ENCODE results near the gene LRMDA. TPM values are rescaled to one million over a fixed set of nuclear protein-coding genes. Genes with fewer than 3 reads are reported as not detected.

The LRMDA gene
- total and polyA plus RNA-seq, 3 experiments from 2014 or later = not detected

DNA sequence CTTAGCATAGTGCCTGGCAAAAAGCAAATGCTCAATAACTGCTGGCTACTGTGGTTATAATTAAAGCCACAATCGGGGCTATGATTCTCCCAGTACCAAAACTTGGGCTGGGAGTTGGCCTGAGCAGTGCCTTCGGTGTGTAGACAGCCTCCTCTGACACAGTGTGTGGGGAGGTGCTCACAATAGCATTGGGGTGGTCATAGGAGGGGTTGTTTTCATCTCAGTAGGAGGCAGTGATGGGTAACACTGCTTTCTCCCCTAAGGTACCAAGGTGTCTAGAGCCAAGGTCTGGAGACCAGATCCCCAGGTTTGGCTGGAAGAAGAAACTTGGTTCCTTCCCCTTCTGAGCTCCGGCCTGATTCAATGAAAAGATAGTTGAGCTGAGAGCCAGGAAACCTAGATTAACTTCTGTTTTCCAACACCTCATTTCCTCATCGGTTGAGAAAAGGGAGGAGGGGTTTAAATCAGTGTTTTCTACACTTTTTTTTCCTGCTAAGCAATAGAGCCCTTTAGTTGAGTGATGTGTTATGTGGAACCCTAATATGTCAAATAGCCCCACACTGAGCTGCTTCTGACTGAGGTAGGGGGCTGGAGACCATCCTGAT lies 68.2 kb downstream of the LRMDA start:
- Histone ChIP-seq H3K4me3 (ENCODE audit: low read length) (no peak overlapping the region), H3K36me3 (ENCODE audit: insufficient read depth, low read length) (no peaks in the 10 kb centered on the region), H3K9me3 (ENCODE audit: low read length) (no peaks in the 10 kb centered on the region), H3K4me1 (ENCODE audit: insufficient read depth, low read length) (no peaks in the 10 kb centered on the region), H3K27ac (ENCODE audit: low read depth, low read length) (no peak overlapping the region), H3K27me3 (ENCODE audit: insufficient read depth, low read length, poor library complexity, severe bottlenecking) (no peaks in the 10 kb centered on the region)
- CTCF ChIA-PET = no interaction called here
- Mint-ChIP-seq H3K4me3 (no peak overlapping the region), H3K27me3 (peaks cover 11 to 24% of the 10 kb centered on the region in 2 donors), H3K36me3 (no peaks in the 10 kb centered on the region), H3K4me1 (no peaks in the 10 kb centered on the region), H3K9me3 (no peaks in the 10 kb centered on the region), H3K27ac (no peak overlapping the region)
- POLR2A ChIA-PET = no interaction called here
- DNase-seq = no peak

DNA sequence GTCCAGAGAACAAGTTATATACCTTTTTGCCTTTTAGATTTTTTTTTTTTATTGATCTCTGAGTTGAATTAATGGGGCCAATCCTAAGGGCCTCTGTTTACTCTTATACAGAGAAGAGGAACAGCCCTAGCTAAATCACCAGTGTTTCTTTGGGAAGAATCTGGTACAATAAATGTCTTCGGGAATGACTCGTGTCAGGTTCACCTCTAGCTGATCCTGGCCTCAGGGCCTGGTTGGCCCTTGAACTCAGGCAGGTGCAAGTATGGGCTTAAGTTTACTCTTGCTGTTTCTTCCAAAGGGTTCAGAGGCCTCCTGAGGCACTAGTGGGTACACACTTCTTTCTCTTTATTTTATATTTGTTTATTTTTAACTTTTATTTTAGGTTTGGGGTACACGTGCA lies 71.0 kb downstream of the LRMDA start:
- POLR2A ChIA-PET = no interaction called here
- Mint-ChIP-seq H3K27ac (no peak overlapping the region), H3K4me1 (no peaks in the 10 kb centered on the region), H3K36me3 (no peaks in the 10 kb centered on the region), H3K9me3 (no peaks in the 10 kb centered on the region), H3K27me3 (peaks cover 9 to 18% of the 10 kb centered on the region in 2 donors), H3K4me3 (no peak overlapping the region)
- no peaks in the 10 kb centered on the region for H3K9me3 ChIP-seq (ENCODE audit: low read length)
- H3K4me3 ChIP-seq (ENCODE audit: low read length) = no peak overlapping the region
- no peaks in the 10 kb centered on the region for H3K36me3 ChIP-seq (ENCODE audit: insufficient read depth, low read length)
- CTCF ChIA-PET = no interaction called here
- no peak for DNase-seq
- no peaks in the 10 kb centered on the region for H3K4me1 ChIP-seq (ENCODE audit: insufficient read depth, low read length)
- no peak overlapping the region for H3K27ac ChIP-seq (ENCODE audit: low read depth, low read length)
- no peaks in the 10 kb centered on the region for H3K27me3 ChIP-seq (ENCODE audit: insufficient read depth, low read length, poor library complexity, severe bottlenecking)

DNA sequence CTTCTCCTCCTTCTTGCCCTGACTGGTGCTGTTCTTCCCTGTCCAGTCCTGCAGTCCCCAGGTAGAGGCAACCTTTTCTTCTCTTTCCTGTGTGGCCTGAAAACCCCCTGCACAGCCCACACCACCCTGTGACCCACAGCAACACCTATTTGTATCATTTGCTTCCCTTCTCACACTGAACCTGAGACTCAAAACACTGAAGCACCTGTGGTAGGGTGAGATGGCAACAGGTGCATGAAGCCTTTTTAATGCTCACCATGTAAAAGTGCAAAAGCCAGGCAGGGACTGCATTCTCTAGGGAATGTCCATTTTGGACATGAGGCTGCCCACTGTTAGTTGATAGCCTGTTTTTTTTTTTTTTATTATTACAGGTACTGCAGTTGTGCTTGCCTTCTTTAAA lies 71.4 kb downstream of the LRMDA start:
- Histone ChIP-seq H3K9me3 (ENCODE audit: low read length) (no peaks in the 10 kb centered on the region), H3K27ac (ENCODE audit: low read depth, low read length) (no peak overlapping the region), H3K36me3 (ENCODE audit: insufficient read depth, low read length) (no peaks in the 10 kb centered on the region), H3K27me3 (ENCODE audit: insufficient read depth, low read length, poor library complexity, severe bottlenecking) (no peaks in the 10 kb centered on the region), H3K4me3 (ENCODE audit: low read length) (no peak overlapping the region), H3K4me1 (ENCODE audit: insufficient read depth, low read length) (no peaks in the 10 kb centered on the region)
- POLR2A ChIA-PET = no interaction called here
- no peaks in the 10 kb centered on the region for H3K36me3 Mint-ChIP-seq
- H3K27ac Mint-ChIP-seq = no peak overlapping the region
- no peak overlapping the region for H3K4me3 Mint-ChIP-seq
- DNase-seq = no peak
- peaks cover 9 to 14% of the 10 kb centered on the region in 2 donors for H3K27me3 Mint-ChIP-seq
- H3K4me1 Mint-ChIP-seq = no peaks in the 10 kb centered on the region
- CTCF ChIA-PET = no interaction called here
- no peaks in the 10 kb centered on the region for H3K9me3 Mint-ChIP-seq

DNA sequence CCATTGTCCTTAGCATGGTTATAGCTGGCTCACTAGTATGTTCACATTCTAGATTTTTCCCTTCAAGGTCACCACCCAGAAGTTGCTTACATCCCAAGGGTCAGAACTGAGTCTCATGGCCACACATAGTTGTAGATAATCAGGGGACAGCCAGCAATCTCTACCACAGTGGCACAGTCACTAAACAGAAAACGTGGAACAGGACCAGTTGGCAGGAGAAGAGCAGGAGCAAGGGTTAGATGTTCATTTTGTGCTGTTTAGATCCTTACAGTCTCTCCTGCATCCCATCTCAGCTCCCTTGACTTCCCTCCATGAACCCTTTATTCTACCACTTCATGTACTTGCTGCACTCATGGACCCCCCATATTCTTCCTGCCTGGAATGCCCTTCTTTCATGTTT lies 73.9 kb downstream of the LRMDA start:
- Mint-ChIP-seq H3K9me3 (no peaks in the 10 kb centered on the region), H3K4me1 (peaks cover 0 to 6% (median 0%) of the 10 kb centered on the region in 3 donors), H3K4me3 (no peak overlapping the region), H3K36me3 (no peaks in the 10 kb centered on the region), H3K27me3 (peaks cover 10 to 11% of the 10 kb centered on the region in 2 donors), H3K27ac (no peak overlapping the region)
- Histone ChIP-seq H3K4me3 (ENCODE audit: low read length) (no peak overlapping the region), H3K27ac (ENCODE audit: low read depth, low read length) (no peak overlapping the region), H3K36me3 (ENCODE audit: insufficient read depth, low read length) (no peaks in the 10 kb centered on the region), H3K4me1 (ENCODE audit: insufficient read depth, low read length) (no peaks in the 10 kb centered on the region), H3K9me3 (ENCODE audit: low read length) (no peaks in the 10 kb centered on the region), H3K27me3 (ENCODE audit: insufficient read depth, low read length, poor library complexity, severe bottlenecking) (no peaks in the 10 kb centered on the region)
- POLR2A ChIA-PET = no interaction called here
- CTCF ChIA-PET = no interaction called here
- DNase-seq = no peak

GRCh38 chr10:75505840-75506506 lies 74.5 kb downstream of the LRMDA start:
- ChIA-PET POLR2A (no interaction called here), CTCF (no interaction called here)

GRCh38 chr10:75506930-75507329 lies 75.5 kb downstream of the LRMDA start:
- H3K36me3 ChIP-seq (ENCODE audit: insufficient read depth, low read length) = no peaks in the 10 kb centered on the region
- no peak overlapping the region for H3K27ac ChIP-seq (ENCODE audit: low read depth, low read length)
- no peaks in the 10 kb centered on the region for H3K27me3 ChIP-seq (ENCODE audit: insufficient read depth, low read length, poor library complexity, severe bottlenecking)
- Mint-ChIP-seq H3K4me1 (peaks cover 0 to 6% (median 0%) of the 10 kb centered on the region in 3 donors), H3K36me3 (no peaks in the 10 kb centered on the region), H3K4me3 (no peak overlapping the region), H3K27ac (no peak overlapping the region), H3K9me3 (no peaks in the 10 kb centered on the region), H3K27me3 (peaks cover 14 to 18% of the 10 kb centered on the region in 2 donors)
- CTCF ChIA-PET = no interaction called here
- no peak for DNase-seq
- no peaks in the 10 kb centered on the region for H3K4me1 ChIP-seq (ENCODE audit: insufficient read depth, low read length)
- no peaks in the 10 kb centered on the region for H3K9me3 ChIP-seq (ENCODE audit: low read length)
- no peak overlapping the region for H3K4me3 ChIP-seq (ENCODE audit: low read length)
- POLR2A ChIA-PET = no interaction called here

More at GRCh38 chr10:75505840-75506506, 74.5 kb downstream of the LRMDA start:
- Mint-ChIP-seq H3K27ac (no peak overlapping the region), H3K9me3 (no peaks in the 10 kb centered on the region), H3K36me3 (no peaks in the 10 kb centered on the region), H3K4me1 (peaks cover 0 to 6% (median 0%) of the 10 kb centered on the region in 3 donors), H3K4me3 (no peak overlapping the region), H3K27me3 (peaks cover 14% of the 10 kb centered on the region in 2 donors)
- H3K27me3 ChIP-seq (ENCODE audit: insufficient read depth, low read length, poor library complexity, severe bottlenecking) = no peaks in the 10 kb centered on the region
- H3K9me3 ChIP-seq (ENCODE audit: low read length) = no peaks in the 10 kb centered on the region
- no peaks in the 10 kb centered on the region for H3K4me1 ChIP-seq (ENCODE audit: insufficient read depth, low read length)
- H3K36me3 ChIP-seq (ENCODE audit: insufficient read depth, low read length) = no peaks in the 10 kb centered on the region
- no peak overlapping the region for H3K4me3 ChIP-seq (ENCODE audit: low read length)
- H3K27ac ChIP-seq (ENCODE audit: low read depth, low read length) = no peak overlapping the region
- no peak for DNase-seq

DNA sequence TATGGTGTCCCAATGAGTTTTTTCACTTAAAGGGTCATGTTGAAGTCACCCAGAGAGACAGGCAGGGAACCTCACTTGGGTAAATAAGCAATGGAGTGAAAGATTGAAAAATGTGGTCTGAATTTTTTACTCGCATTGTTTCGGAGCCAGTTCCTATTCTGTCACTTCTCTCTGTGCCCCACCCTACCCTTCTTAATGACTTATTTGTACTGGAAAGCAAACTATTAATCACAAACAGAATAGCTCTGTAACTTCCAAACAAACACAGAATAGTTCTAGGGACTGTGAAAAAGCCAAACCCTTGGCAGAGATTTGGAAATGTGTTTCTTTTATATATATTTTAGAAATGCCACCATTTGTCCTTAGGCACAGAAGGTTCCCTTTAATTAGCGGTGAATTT lies 76.0 kb downstream of the LRMDA start:
- no peak overlapping the region for H3K4me3 Mint-ChIP-seq
- ChIA-PET POLR2A (no interaction called here), CTCF (no interaction called here)
- Histone ChIP-seq H3K36me3 (ENCODE audit: insufficient read depth, low read length) (no peaks in the 10 kb centered on the region), H3K27ac (ENCODE audit: low read depth, low read length) (no peak overlapping the region), H3K4me3 (ENCODE audit: low read length) (no peak overlapping the region), H3K4me1 (ENCODE audit: insufficient read depth, low read length) (no peaks in the 10 kb centered on the region), H3K27me3 (ENCODE audit: insufficient read depth, low read length, poor library complexity, severe bottlenecking) (peaks cover under 1% of the 10 kb centered on the region), H3K9me3 (ENCODE audit: low read length) (no peaks in the 10 kb centered on the region)
- H3K27me3 Mint-ChIP-seq = peaks cover 14 to 19% of the 10 kb centered on the region in 2 donors
- no peak overlapping the region for H3K27ac Mint-ChIP-seq
- peaks cover 0 to 6% (median 0%) of the 10 kb centered on the region in 3 donors for H3K4me1 Mint-ChIP-seq
- no peak for DNase-seq
- H3K9me3 Mint-ChIP-seq = no peaks in the 10 kb centered on the region
- no peaks in the 10 kb centered on the region for H3K36me3 Mint-ChIP-seq

DNA sequence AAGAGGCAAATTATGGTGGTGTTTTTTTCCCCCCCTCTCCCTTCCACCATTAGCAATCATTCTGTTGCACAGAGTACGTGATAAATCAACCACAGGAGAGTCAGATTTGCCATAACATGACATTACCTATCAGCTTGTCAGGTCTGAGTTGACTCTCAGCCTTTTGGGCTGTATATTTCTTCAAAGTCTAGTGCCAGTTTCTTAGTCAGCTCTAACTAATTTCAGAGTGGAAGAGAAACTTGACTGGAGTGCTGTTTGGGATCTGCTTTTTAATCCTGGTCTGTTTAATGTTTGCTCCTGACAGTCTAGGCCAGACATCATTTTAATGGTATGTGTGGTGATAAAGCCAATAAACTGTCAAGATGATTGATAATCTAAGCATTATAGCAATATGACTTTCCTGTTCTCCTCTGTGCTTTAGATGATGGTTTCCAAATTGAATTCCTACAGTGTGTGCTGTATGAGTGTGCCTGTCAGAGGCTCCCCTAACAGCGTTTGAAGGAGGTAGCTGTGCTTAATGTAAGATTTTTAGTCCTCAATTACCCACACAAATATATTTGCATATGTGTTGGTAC lies 76.9 kb downstream of the LRMDA start:
- Histone ChIP-seq H3K4me3 (ENCODE audit: low read length) (no peak overlapping the region), H3K36me3 (ENCODE audit: insufficient read depth, low read length) (no peaks in the 10 kb centered on the region), H3K27me3 (ENCODE audit: insufficient read depth, low read length, poor library complexity, severe bottlenecking) (peaks cover 3% of the 10 kb centered on the region), H3K4me1 (ENCODE audit: insufficient read depth, low read length) (no peaks in the 10 kb centered on the region), H3K9me3 (ENCODE audit: low read length) (no peaks in the 10 kb centered on the region), H3K27ac (ENCODE audit: low read depth, low read length) (no peak overlapping the region)
- Mint-ChIP-seq H3K27ac (no peak overlapping the region), H3K4me1 (peaks cover 0 to 6% (median 0%) of the 10 kb centered on the region in 3 donors), H3K36me3 (no peaks in the 10 kb centered on the region), H3K9me3 (no peaks in the 10 kb centered on the region), H3K4me3 (no peak overlapping the region), H3K27me3 (peaks cover 12 to 19% of the 10 kb centered on the region in 2 donors)
- POLR2A ChIA-PET = no interaction called here
- DNase-seq = no peak
- CTCF ChIA-PET = no interaction called here

Data from CD8-positive, alpha-beta memory T cell (primary cell).